Loucy (cell line): ENCODE results near the gene NGFR.

Experiments
- H2AFZ ChIP-seq: fragments of 200-600 bp; sonication (generic); 2 replicates; pipeline ENCODE4 v1.6.0; 2016; ENCODE audit warnings: antibody characterized with exemption, mild to moderate bottlenecking, low read length, moderate library complexity
- H3F3A ChIP-seq: fragments of 200-600 bp; 2 replicates; pipeline ENCODE4 v1.6.0; 2016; ENCODE audit warnings: antibody characterized with exemption, low read depth, mild to moderate bottlenecking
- H3K27me3 ChIP-seq: fragments of 200-600 bp; sonication (generic); 2 replicates; pipeline ENCODE4 v1.6.1; 2014; ENCODE audit warnings: low read length, mild to moderate bottlenecking; ENCODE audit not compliant: insufficient read depth, poor library complexity, severe bottlenecking
- H3K36me3 ChIP-seq: fragments of 200-600 bp; sonication (generic); 2 replicates; pipeline ENCODE4 v1.6.1; 2016; ENCODE audit warnings: low read length; ENCODE audit not compliant: insufficient read depth
- H3K4me1 ChIP-seq: fragments of 200-600 bp; sonication (generic); 2 replicates; pipeline ENCODE4 v1.5.1; 2014; ENCODE audit warnings: low read length, mild to moderate bottlenecking; ENCODE audit not compliant: insufficient read depth, poor library complexity, severe bottlenecking
- H3K4me2 ChIP-seq: fragments of 200-600 bp; sonication (generic); 2 replicates; pipeline ENCODE4 v1.6.0; 2014; ENCODE audit warnings: antibody characterized with exemption, low read length, low read depth, mild to moderate bottlenecking; ENCODE audit not compliant: poor library complexity, severe bottlenecking
- H3K4me3 ChIP-seq: fragments of 200-600 bp; sonication (generic); 2 replicates; pipeline ENCODE4 v1.5.1; 2014; ENCODE audit warnings: low read length, mild to moderate bottlenecking, mixed read lengths; ENCODE audit not compliant: poor library complexity, severe bottlenecking
- H3K79me2 ChIP-seq: fragments of 200-600 bp; sonication (generic); 2 replicates; pipeline ENCODE4 v1.6.1; 2014; ENCODE audit warnings: low read length; ENCODE audit not compliant: insufficient read depth
- H3K9ac ChIP-seq: fragments of 200-600 bp; sonication (generic); 2 replicates; pipeline ENCODE4 v1.6.0; 2014; ENCODE audit warnings: mild to moderate bottlenecking, low read depth, low read length, moderate library complexity; ENCODE audit not compliant: poor library complexity, severe bottlenecking
- H3K9me2 ChIP-seq: fragments of 200-600 bp; sonication (generic); replicated peaks from 2 replicates; pipeline ENCODE4 v1.6.1; 2016; ENCODE audit warnings: low read depth, low read length, mixed read lengths
- H3K9me3 ChIP-seq: fragments of 200-600 bp; sonication (generic); 2 replicates; pipeline ENCODE4 v1.6.1; 2014; ENCODE audit warnings: mild to moderate bottlenecking, antibody characterized with exemption, low read length, low read depth; ENCODE audit not compliant: insufficient read depth
- H4K20me1 ChIP-seq: fragments of 200-600 bp; sonication (generic); 2 replicates; pipeline ENCODE4 v1.6.0; 2014; ENCODE audit warnings: antibody characterized with exemption, low read length, mild to moderate bottlenecking; ENCODE audit not compliant: insufficient read depth, poor library complexity, severe bottlenecking
- EZH2phosphoT487 ChIP-seq: fragments of 200-600 bp; IDR thresholded peaks from 2 replicates; pipeline ENCODE4 v1.6.1; 2018; ENCODE audit warnings: antibody characterized with exemption, mild to moderate bottlenecking, moderate library complexity, borderline replicate concordance
- TF ChIP-seq, protein P1 (sequence below): fragments of 200-600 bp; sonication (generic); conservative IDR thresholded peaks from 2 replicates; pipeline ENCODE4 v1.5.1; 2014; ENCODE audit warnings: mild to moderate bottlenecking, antibody characterized with exemption, low read length

NGFR gene

DNA sequence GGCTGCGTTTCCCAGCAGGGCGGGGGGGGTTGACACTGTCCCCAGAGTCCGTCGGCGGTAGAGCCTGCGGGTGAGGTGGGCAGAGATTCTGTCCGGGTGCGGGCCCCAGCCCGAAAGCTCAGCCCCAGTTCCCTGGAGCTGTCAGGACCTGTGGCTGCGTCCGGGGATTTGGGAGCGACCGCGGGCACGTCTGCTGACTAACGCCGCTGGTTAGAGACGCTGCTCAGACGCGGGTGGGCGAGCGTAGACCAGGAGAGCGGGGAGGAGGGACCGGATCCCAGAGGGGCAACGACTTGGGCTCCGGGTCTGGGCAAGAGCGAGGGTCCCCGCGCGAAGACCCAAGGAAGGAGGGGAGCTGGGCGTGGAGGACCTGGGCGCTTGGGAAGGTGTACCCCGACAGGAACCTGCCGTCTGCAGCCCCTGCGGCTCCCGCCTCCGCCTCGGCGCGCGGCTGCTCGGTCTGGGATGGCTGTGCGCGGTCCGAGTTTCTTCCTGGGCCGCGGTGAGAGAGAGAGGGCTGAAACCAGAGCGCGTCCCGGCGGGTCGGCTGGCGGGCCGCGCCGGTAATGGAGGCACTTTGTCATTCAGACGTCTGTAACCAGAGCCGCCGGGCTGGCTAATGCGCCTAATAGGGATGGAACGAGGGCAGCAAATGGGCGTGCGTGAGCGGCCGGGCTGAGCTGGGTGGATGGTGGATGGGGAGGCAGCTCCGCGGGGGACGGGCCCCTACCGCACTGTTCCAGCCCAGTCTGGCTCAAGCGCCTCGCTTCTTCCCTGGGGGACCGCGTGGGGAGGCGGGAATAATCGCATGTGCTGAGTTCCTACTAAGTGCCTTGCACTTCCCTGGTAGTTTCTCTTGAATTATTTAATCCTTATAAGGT is 2.3 kb downstream of the NGFR start:
- no peaks in the 10 kb centered on the region for H4K20me1 ChIP-seq
- H3K27me3 ChIP-seq: no peaks in the 10 kb centered on the region
- H3K4me1 ChIP-seq: peaks cover 22% of the 10 kb centered on the region
- no peak overlapping the region for H3K9ac ChIP-seq
- H3K9me3 ChIP-seq: no peaks in the 10 kb centered on the region
- H2AFZ ChIP-seq: no peak overlapping the region
- no peaks in the 10 kb centered on the region for H3K9me2 ChIP-seq
- TF ChIP-seq, protein P1, sequence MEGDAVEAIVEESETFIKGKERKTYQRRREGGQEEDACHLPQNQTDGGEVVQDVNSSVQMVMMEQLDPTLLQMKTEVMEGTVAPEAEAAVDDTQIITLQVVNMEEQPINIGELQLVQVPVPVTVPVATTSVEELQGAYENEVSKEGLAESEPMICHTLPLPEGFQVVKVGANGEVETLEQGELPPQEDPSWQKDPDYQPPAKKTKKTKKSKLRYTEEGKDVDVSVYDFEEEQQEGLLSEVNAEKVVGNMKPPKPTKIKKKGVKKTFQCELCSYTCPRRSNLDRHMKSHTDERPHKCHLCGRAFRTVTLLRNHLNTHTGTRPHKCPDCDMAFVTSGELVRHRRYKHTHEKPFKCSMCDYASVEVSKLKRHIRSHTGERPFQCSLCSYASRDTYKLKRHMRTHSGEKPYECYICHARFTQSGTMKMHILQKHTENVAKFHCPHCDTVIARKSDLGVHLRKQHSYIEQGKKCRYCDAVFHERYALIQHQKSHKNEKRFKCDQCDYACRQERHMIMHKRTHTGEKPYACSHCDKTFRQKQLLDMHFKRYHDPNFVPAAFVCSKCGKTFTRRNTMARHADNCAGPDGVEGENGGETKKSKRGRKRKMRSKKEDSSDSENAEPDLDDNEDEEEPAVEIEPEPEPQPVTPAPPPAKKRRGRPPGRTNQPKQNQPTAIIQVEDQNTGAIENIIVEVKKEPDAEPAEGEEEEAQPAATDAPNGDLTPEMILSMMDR: no peak
- TF ChIP-seq EZH2phosphoT487: no peak
- no peaks in the 10 kb centered on the region for H3K79me2 ChIP-seq
- no peaks in the 10 kb centered on the region for H3K36me3 ChIP-seq
- no peak overlapping the region for H3K4me2 ChIP-seq
- no peaks in the 10 kb centered on the region for H3F3A ChIP-seq
- H3K4me3 ChIP-seq: no peak overlapping the region

DNA sequence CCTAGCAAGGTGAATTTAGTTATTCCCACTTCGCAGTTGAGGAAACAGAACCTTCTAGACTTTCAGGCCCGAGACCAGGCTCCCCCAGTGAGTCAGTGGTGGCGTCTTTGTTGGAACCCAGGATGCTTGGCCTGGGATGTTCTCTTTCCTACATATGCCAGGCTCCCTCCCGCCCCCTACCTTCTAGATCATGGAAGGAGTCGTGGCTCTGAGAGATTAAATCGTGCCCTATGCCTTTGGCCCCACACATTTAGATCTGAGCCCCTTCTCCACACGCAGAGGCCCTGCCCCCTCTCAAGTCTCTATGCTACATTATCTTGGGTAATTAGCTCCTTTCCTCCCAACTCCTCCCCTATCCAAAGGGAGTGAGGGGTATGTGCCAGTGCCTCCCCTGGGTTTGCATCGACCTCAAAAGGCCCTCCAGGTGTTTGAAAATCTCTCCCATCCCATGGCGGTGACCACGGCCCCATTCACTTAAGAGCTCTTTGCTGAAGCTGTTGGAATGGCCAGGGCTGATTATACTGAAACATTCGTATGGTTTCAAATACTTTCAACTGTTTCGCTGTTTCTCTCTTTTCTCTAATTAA is 3.0 kb downstream of the NGFR start:
- Histone ChIP-seq H3K27me3 (no peaks in the 10 kb centered on the region), H3K36me3 (no peaks in the 10 kb centered on the region)

DNA sequence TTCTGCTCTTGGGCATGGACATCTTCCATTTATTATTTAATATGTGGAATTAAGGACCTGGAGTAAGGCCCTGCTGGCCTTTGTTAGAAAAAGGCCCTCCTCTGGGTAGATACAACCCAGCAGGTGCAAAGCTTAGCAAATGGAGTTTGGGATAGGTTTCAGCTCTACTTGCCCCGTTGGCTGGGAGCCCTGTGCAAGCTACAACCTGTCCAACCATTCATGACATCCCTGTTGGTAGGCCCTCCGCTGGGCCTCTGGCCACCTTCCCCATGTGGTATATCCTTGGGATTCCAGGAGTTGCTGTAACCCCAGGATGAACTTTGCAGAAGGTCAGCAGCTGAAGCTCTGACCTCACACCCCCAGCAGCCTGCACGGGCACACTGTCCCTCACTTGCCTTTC is 6.4 kb downstream of the NGFR start:
- H3K9ac ChIP-seq: no peak overlapping the region
- H3K4me3 ChIP-seq: no peak overlapping the region
- no peak for TF ChIP-seq EZH2phosphoT487
- TF ChIP-seq, protein P1: no peak
- H3K9me2 ChIP-seq: no peaks in the 10 kb centered on the region
- no peak overlapping the region for H3K4me2 ChIP-seq
- no peaks in the 10 kb centered on the region for H3K27me3 ChIP-seq
- no peaks in the 10 kb centered on the region for H4K20me1 ChIP-seq
- no peaks in the 10 kb centered on the region for H3K79me2 ChIP-seq
- no peaks in the 10 kb centered on the region for H3K36me3 ChIP-seq
- H2AFZ ChIP-seq: no peak overlapping the region
- H3K9me3 ChIP-seq: no peaks in the 10 kb centered on the region
- no peaks in the 10 kb centered on the region for H3K4me1 ChIP-seq
- no peaks in the 10 kb centered on the region for H3F3A ChIP-seq

More for the DNA sequence above, 3.0 kb downstream of the NGFR start:
- Histone ChIP-seq H3K9me2 (no peaks in the 10 kb centered on the region), H3K4me2 (no peak overlapping the region), H3K9me3 (no peaks in the 10 kb centered on the region), H3K4me3 (no peak overlapping the region), H3K79me2 (no peaks in the 10 kb centered on the region), H4K20me1 (no peaks in the 10 kb centered on the region), H3K4me1 (peaks cover 15% of the 10 kb centered on the region), H3F3A (no peaks in the 10 kb centered on the region), H3K9ac (no peak overlapping the region), H2AFZ (no peak overlapping the region)
- TF ChIP-seq, protein P1: no peak
- no peak for TF ChIP-seq EZH2phosphoT487
